Right atrium auricular region (tissue), 2 donors: ENCODE results near the gene CEP112. TPM values are rescaled to one million over a fixed set of nuclear protein-coding genes. Genes with fewer than 3 reads are reported as not detected.
A peak's percentile ranks its signal among the peaks of the same experiment; 100 is the strongest.

ENCODE experiments used
- DNase-seq: peaks from one replicate; pipeline ENCODE4 v3.0.0-alpha.2; 2019; ENCODE audit warnings: low spot score
- H3K27ac ChIP-seq, 2 donors: fragments of 200-600 bp; sonication (generic); 1 replicate in 1 of 2; 2 replicates in 1 of 2; pipeline ENCODE4 v1.5.1; 2016 to 2019
- H3K27me3 ChIP-seq, 2 donors: fragments of 200-600 bp; sonication (generic); one replicate each; pipeline versions ENCODE4 v1.5.1 to v1.6.0; 2017 to 2019
- H3K36me3 ChIP-seq: fragments of 200-600 bp; sonication (generic); one replicate; pipeline ENCODE4 v1.5.1; 2016
- H3K4me1 ChIP-seq, 2 donors: fragments of 200-600 bp; sonication (generic); one replicate each; pipeline versions ENCODE4 v1.5.1 to v1.6.0; 2017 to 2019
- H3K4me3 ChIP-seq, 2 donors: fragments of 200-600 bp; sonication (generic); 1 replicate in 1 of 2; 2 replicates in 1 of 2; pipeline ENCODE4 v1.5.1; 2017 to 2019; ENCODE audit warnings: mild to moderate bottlenecking in 1 of 2, moderate library complexity in 1 of 2
- H3K9me3 ChIP-seq, 2 donors: fragments of 200-600 bp; sonication (generic); one replicate each; pipeline ENCODE4 v1.5.1; 2019
- total RNA-seq, 2 donors: library from RNA; depleted of rRNA; stranded (reverse); fragments of >200 nt; gene quantifications; one replicate each; pipeline ENCODE4 v1.1.0, GENCODE V29; 2016
- TF ChIP-seq, protein P1 (sequence below), 2 donors: fragments of 200-600 bp; sonication (generic); IDR thresholded peaks; one replicate each; pipeline ENCODE4 v1.5.1; 2019; ENCODE audit warnings: antibody characterized with exemption in 2 of 2

The CEP112 gene
- total RNA-seq, 2 donors from 2014 or later: 8.1 to 11.2 TPM

DNA sequence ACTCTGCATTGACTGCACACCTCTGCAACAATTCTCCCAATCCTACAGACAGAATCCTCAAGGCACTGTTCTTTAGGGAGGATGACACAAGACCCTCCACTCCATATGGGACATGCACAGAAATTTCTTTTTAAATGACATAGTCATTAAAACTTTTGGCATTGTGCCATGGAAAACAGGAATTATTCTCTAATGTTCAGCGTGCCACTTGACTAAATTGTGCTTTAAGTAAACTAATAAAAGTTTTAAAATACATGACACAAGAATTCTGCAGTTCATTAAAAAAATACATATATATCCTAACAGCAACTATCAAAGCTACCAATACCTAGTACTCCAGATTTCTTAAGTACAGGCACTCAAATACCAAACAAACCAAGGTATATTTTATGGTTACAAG is 16.0 kb downstream of the CEP112 start:
- Histone ChIP-seq H3K36me3 (no peaks in the 10 kb centered on the region), H3K27ac (no peak overlapping the region), H3K4me3 (no peak overlapping the region), H3K9me3 (no peaks in the 10 kb centered on the region), H3K27me3 (no peaks in the 10 kb centered on the region), H3K4me1 (no peaks in the 10 kb centered on the region)
- TF ChIP-seq, protein P1, sequence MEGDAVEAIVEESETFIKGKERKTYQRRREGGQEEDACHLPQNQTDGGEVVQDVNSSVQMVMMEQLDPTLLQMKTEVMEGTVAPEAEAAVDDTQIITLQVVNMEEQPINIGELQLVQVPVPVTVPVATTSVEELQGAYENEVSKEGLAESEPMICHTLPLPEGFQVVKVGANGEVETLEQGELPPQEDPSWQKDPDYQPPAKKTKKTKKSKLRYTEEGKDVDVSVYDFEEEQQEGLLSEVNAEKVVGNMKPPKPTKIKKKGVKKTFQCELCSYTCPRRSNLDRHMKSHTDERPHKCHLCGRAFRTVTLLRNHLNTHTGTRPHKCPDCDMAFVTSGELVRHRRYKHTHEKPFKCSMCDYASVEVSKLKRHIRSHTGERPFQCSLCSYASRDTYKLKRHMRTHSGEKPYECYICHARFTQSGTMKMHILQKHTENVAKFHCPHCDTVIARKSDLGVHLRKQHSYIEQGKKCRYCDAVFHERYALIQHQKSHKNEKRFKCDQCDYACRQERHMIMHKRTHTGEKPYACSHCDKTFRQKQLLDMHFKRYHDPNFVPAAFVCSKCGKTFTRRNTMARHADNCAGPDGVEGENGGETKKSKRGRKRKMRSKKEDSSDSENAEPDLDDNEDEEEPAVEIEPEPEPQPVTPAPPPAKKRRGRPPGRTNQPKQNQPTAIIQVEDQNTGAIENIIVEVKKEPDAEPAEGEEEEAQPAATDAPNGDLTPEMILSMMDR (IDR thresholded peaks at IDR 0.05): no peak
- no peak for DNase-seq

DNA sequence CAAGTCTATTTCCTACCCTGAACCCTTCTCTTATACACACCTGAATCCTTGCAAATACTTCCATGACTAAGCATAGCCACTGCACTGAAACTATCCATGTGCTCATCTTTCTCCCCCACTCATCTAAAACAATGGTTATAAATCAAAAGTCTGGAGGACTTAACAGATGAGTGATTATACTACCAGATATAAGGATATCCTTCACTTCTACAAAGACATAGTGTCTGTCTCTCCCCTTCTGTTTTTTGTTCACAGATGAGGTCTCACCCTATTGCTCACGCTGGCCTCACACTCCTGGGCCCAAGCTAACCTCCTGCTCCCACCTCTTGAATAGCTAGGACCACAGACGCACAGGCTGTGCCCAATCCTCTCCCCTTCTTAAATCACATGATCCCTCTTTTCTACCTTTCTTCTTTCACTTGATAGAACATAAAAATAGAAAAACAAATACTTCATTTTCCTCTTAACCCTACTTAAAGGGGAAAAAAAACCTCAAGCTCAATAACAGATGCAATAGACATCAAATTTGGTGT is 19.2 kb downstream of the CEP112 start:
- TF ChIP-seq, protein P1 (IDR thresholded peaks at IDR 0.05): no peak
- no peaks in the 10 kb centered on the region for H3K27me3 ChIP-seq
- no peak overlapping the region for H3K4me3 ChIP-seq
- H3K36me3 ChIP-seq: no peaks in the 10 kb centered on the region
- no peak for DNase-seq
- H3K27ac ChIP-seq: no peak overlapping the region
- no peaks in the 10 kb centered on the region for H3K9me3 ChIP-seq
- no peaks in the 10 kb centered on the region for H3K4me1 ChIP-seq

DNA sequence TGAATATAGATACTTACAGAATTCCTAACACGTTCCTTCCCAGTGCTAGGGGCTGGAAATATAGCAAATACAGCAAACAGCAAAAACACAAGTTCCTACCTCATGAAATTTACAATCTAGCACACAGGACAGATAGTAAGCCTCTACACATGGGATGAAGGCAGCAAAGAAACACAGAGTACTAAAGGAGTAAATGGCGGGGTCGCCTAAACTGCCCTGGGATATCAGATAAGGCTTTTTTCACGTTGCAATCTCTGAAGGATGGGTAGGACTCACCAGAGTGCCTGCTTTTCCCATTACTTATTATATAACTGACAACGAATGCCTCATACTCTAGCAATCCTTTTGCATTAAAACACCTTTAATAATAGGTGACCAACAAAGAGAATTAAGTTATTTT is 19.8 kb downstream of the CEP112 start:
- H3K4me1 ChIP-seq: no peaks in the 10 kb centered on the region
- DNase-seq: no peak
- no peaks in the 10 kb centered on the region for H3K27me3 ChIP-seq
- H3K4me3 ChIP-seq: no peak overlapping the region
- H3K9me3 ChIP-seq: no peaks in the 10 kb centered on the region
- H3K36me3 ChIP-seq: no peaks in the 10 kb centered on the region
- peak overlapping the region; percentile 3 to 32 for H3K27ac ChIP-seq
- TF ChIP-seq, protein P1 (IDR thresholded peaks at IDR 0.05): no peak

DNA sequence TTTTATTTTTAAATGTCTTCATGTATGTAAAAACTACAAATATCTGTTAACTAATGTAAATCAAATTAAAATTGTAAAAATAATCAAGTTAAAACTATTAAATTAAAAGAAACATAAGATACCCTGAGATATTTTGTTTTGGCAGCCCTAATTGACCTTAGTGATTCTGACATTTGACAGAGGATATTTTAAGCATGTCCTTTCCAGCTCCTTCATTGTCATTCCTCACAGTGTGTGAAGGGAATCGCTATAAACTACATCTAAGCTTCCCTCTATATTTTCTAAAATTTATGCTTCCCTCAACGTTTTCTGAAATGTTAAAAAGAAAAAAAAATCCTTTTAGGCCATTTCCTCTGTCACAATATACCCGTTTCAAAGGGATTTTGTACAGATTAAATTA is 20.2 kb downstream of the CEP112 start:
- Histone ChIP-seq H3K36me3 (no peaks in the 10 kb centered on the region), H3K9me3 (no peaks in the 10 kb centered on the region), H3K4me3 (no peak overlapping the region), H3K4me1 (no peaks in the 10 kb centered on the region), H3K27me3 (no peaks in the 10 kb centered on the region), H3K27ac (peak overlapping the region; percentile 3 to 32)
- TF ChIP-seq, protein P1 (IDR thresholded peaks at IDR 0.05): no peak
- DNase-seq: no peak

DNA sequence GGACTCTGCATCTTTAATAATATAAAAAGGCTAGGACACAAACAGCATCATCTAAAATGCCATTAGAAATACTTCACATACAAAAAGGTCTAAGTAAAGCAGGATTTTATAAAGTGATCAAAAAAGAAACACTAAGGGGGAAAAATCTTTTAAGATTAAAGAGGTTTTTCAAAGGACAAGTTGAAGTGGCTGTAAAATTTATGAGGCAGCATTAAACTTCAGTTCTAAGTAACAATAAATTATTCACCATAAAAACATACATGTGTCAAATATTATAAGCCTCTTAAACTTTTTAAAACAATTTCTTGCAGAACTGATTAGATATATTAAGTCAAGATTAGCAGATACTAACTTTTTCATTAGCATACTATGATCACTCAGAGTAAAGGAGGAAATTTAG is 20.8 kb downstream of the CEP112 start:
- H3K4me3 ChIP-seq: no peak overlapping the region
- H3K36me3 ChIP-seq: no peaks in the 10 kb centered on the region
- no peaks in the 10 kb centered on the region for H3K27me3 ChIP-seq
- TF ChIP-seq, protein P1 (IDR thresholded peaks at IDR 0.05): no peak
- H3K9me3 ChIP-seq: no peaks in the 10 kb centered on the region
- no peak for DNase-seq
- no peaks in the 10 kb centered on the region for H3K4me1 ChIP-seq
- peak overlapping the region in 1 of 2 donors; percentile 3 for H3K27ac ChIP-seq

DNA sequence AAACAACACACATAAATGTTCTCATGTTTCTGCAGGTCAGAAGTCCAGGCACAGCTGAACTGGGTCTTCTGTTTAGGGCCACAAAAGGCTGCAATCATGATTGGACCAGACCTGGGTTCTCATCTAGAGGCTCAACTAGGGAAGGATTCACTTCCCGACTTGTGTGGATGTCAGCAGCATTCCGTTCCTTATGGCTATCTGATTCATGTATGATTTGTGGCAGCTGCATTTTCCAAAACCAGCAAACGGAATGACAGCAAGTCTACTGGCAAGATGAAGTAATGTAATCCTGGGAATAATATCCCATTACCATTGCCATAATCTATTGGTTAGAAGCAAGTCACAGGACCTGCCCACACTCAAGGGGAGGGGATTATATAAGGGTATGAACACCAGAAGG is 22.1 kb downstream of the CEP112 start:
- Histone ChIP-seq H3K27me3 (no peaks in the 10 kb centered on the region), H3K4me3 (no peak overlapping the region), H3K27ac (no peak overlapping the region), H3K4me1 (no peaks in the 10 kb centered on the region), H3K9me3 (no peaks in the 10 kb centered on the region), H3K36me3 (no peaks in the 10 kb centered on the region)
- TF ChIP-seq, protein P1 (IDR thresholded peaks at IDR 0.05): no peak
- DNase-seq: no peak
